ENCODE data around the gene HNF4A. TPM values are rescaled to one million over a fixed set of nuclear protein-coding genes. Genes with fewer than 3 reads are reported as not detected.

Gene HNF4A
- total RNA-seq, 1 experiment from 2014 or later, result 0.15 TPM

DNA sequence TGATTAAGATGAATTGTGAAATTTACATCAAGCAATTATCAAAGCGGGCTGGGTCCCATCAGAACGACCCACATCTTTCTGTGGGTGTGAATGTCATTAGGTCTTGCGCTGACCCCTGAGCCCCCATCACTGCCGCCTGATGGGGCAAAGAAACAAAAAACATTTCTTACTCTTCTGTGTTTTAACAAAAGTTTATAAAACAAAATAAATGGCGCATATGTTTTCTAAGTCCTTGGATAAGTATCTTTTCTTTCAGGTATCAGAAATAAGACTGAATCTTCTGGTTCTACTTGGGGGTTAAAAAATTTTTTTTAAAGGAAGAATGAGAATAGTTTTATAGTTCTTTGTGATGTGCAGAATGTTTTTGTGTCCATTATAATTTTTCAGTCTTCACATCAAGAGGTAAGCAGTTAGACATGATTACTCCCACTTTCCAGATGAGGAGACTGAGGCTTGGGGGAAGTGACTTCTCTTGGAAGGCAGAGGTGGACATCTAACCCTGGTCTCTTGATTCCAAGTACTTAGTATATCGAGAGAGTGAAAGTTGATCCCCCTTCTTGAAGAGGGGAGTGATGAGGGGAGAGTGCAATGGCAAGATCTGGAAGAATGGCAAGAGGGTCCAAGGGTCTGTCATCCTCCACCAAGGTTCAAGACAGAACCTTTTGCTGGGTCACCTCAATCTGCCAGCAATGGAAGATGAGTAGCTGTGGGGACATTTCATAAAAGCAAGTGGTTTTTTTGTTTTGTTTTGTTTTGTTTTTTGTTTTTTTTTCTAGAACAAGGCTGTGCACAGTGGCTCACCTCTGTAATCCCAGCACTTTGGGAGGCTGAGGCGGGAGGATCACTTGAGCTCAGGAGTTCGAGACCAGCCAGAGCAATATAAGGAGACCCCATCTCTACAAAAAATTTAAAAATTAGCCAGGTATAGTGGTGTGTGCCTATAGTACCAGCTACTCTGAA lies 77.4 kb downstream of the HNF4A start:
- no peaks in the 10 kb centered on the region for H3K4me1 Mint-ChIP-seq
- ATAC-seq (no peak), DNase-seq (ENCODE audit: low spot score) (no peak)
- ChIA-PET POLR2A (no interaction called here), CTCF (interaction anchor here (2.3 kb wide), 1 partner anchor 216 kb away, joined by 6 read pairs; no protein-coding TSS in a partner anchor)
- H3K4me3 Mint-ChIP-seq, result no peak overlapping the region
- no peak overlapping the region for H3K27ac Mint-ChIP-seq
- H3K36me3 Mint-ChIP-seq, result no peaks in the 10 kb centered on the region
- H3K9me3 Mint-ChIP-seq, result no peaks in the 10 kb centered on the region
- TF ChIP-seq GABPB1 (CRISPR knock-in tag; IDR thresholded peaks at IDR 0.05) (no peak), SMAD4 (CRISPR knock-in tag; IDR thresholded peaks at IDR 0.05) (no peak), GRHL2 (CRISPR knock-in tag; IDR thresholded peaks at IDR 0.05; ENCODE audit: insufficient replicate concordance, severe bottlenecking) (no peak), ZNF121 (CRISPR knock-in tag; IDR thresholded peaks at IDR 0.05) (no peak), ZNF219 (CRISPR knock-in tag; IDR thresholded peaks at IDR 0.05; ENCODE audit: borderline replicate concordance) (no peak), FOXK1 (CRISPR knock-in tag; IDR thresholded peaks at IDR 0.05) (no peak)
- no peaks in the 10 kb centered on the region for H3K27me3 Mint-ChIP-seq (ENCODE audit: low read depth)

DNA sequence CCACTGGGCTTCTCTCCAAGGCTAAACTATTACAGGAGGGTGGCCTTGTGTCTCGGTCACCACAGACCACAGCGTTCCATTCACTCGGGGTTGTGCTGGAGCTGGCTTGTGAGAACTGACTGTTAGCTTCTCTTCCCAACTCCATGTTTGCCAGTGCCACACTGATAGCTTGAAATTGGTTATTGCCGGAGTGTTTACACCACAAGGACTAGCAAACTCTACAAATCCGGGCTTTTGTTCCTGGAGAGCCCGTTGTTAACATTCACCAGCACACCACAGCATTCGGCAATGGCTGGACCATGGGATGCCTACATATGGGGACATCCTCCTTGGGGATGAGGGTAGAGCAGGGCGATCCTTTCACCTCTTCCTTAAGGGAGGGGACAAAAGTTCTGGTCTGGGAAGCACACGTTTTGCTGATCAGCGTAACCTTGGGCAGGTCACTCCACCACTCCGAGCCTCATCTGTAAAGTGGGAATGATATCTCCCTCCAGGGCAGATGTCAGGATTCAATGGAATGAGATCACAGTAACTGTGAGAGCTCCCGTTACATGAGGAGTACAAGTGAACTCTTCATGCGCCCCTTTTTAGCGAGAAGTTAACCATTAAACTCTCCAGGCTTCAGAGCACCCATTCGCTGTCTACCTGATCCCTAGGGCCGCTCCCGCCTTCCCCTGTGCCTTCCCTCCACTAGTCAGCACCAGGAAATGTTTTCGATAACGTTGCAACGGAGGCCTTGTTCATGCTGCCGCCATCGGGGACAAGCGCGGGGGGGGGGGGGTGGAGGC lies 78.4 kb downstream of the HNF4A start:
- ChIA-PET POLR2A (no interaction called here), CTCF (interaction anchor here (2.3 to 3.4 kb wide), 2 partner anchors 16 to 217 kb away, joined by 6 to 18 read pairs; no protein-coding TSS in a partner anchor)
- DNase-seq (ENCODE audit: low spot score) (no peak), ATAC-seq (no peak)
- H3K4me1 Mint-ChIP-seq, result no peaks in the 10 kb centered on the region
- no peak overlapping the region for H3K4me3 Mint-ChIP-seq
- no peaks in the 10 kb centered on the region for H3K36me3 Mint-ChIP-seq
- H3K27ac Mint-ChIP-seq, result no peak overlapping the region
- no peaks in the 10 kb centered on the region for H3K9me3 Mint-ChIP-seq
- no peaks in the 10 kb centered on the region for H3K27me3 Mint-ChIP-seq (ENCODE audit: low read depth)
- no peak for TF ChIP-seq EMX1 (CRISPR knock-in tag; IDR thresholded peaks at IDR 0.05)
- TF ChIP-seq PRDM15 (CRISPR knock-in tag; IDR thresholded peaks at IDR 0.05), result no peak
- 0 out of 2 replicates have a peak, but pooled peaks have one; percentile 6 for TF ChIP-seq GABPB1 (CRISPR knock-in tag; IDR thresholded peaks at IDR 0.05)
- no peak for TF ChIP-seq JUN (CRISPR knock-in tag; IDR thresholded peaks at IDR 0.05)

GRCh38 chr20:44435630-44436335 lies 80.3 kb downstream of the HNF4A start:
- POLR2A ChIA-PET, result interaction anchor here (0.6 kb wide), 1 partner anchor 46 kb away, joined by 3 read pairs; no protein-coding TSS in a partner anchor
- no peak overlapping the region for H3K4me3 Mint-ChIP-seq
- ATAC-seq (no peak), DNase-seq (ENCODE audit: low spot score) (no peak)
- no peaks in the 10 kb centered on the region for H3K36me3 Mint-ChIP-seq
- no peak overlapping the region for H3K27ac Mint-ChIP-seq
- TF ChIP-seq ZMAT4 (CRISPR knock-in tag; IDR thresholded peaks at IDR 0.05), result no peak
- no peaks in the 10 kb centered on the region for H3K4me1 Mint-ChIP-seq
- no peaks in the 10 kb centered on the region for H3K27me3 Mint-ChIP-seq (ENCODE audit: low read depth)
- no peaks in the 10 kb centered on the region for H3K9me3 Mint-ChIP-seq
- CTCF ChIA-PET, result interaction anchor here (2.3 to 3.4 kb wide), 2 partner anchors 14 to 219 kb away, joined by 6 to 18 read pairs; no protein-coding TSS in a partner anchor

DNA sequence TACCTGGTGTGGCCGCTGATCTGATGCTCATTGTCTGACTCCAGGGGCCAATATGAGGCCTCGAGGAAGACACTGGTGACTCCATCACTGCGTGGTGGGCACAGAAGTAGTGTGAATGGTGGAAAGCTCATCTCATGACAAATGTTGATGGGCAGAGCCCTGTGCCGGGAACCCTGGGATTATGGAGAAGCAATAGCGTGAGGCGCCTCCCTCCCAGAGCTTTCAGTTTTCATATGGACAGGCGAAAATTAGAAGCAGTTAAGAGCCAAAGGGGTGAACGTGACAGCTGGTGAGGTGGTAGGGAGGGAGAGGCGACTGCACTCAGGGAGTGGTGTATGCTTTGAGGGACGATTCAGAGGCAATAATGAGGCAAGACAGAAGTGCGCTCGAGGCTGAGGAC lies 80.9 kb downstream of the HNF4A start:
- Mint-ChIP-seq H3K4me3 (no peak overlapping the region), H3K27ac (no peak overlapping the region), H3K9me3 (no peaks in the 10 kb centered on the region), H3K27me3 (ENCODE audit: low read depth) (no peaks in the 10 kb centered on the region), H3K4me1 (no peaks in the 10 kb centered on the region), H3K36me3 (no peaks in the 10 kb centered on the region)
- DNase-seq (ENCODE audit: low spot score) (no peak), ATAC-seq (no peak)
- CTCF ChIA-PET, result interaction anchor here (3.4 kb wide), 1 partner anchor 13 kb away, joined by 18 read pairs; no protein-coding TSS in a partner anchor
- POLR2A ChIA-PET, result no interaction called here
- TF ChIP-seq ZNF425 (CRISPR knock-in tag; conservative IDR thresholded peaks at IDR 0.05) (no peak), ZSCAN18 (CRISPR knock-in tag; IDR thresholded peaks at IDR 0.05) (no peak), GABPB1 (CRISPR knock-in tag; IDR thresholded peaks at IDR 0.05) (no peak), NFYB (CRISPR knock-in tag; conservative IDR thresholded peaks at IDR 0.05; ENCODE audit: low read depth) (no peak), SMAD3 (CRISPR knock-in tag; IDR thresholded peaks at IDR 0.05; ENCODE audit: borderline replicate concordance) (no peak), NFATC4 (CRISPR knock-in tag; IDR thresholded peaks at IDR 0.05) (no peak)
- TF ChIP-seq, protein P1, sequence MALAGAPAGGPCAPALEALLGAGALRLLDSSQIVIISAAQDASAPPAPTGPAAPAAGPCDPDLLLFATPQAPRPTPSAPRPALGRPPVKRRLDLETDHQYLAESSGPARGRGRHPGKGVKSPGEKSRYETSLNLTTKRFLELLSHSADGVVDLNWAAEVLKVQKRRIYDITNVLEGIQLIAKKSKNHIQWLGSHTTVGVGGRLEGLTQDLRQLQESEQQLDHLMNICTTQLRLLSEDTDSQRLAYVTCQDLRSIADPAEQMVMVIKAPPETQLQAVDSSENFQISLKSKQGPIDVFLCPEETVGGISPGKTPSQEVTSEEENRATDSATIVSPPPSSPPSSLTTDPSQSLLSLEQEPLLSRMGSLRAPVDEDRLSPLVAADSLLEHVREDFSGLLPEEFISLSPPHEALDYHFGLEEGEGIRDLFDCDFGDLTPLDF (CRISPR knock-in tag; IDR thresholded peaks at IDR 0.05), result no peak
